Measurements from ENCODE around the gene NLRP9. TPM values are rescaled to one million over a fixed set of nuclear protein-coding genes. Genes with fewer than 3 reads are reported as not detected.

NLRP9 gene
- polyA plus RNA-seq, 2 of the 4 experiments (the other 2 are of a cell fraction) = not detected

- peak overlapping the region; percentile 94 to 96 for H3K27ac ChIP-seq
- no peak for FAIRE-seq
- H3K9me3 ChIP-seq = no peaks in the 10 kb centered on the region
- H3K4me3 ChIP-seq = peak overlapping the region; percentile 93
- CTCF ChIA-PET = interaction anchor here (1.3 kb wide), 1 partner anchor 658 kb away, joined by 3 read pairs; no protein-coding TSS in a partner anchor
- no peak for ATAC-seq
- no peak for DNase-seq (ENCODE audit: low read depth in 1 of 2, low spot score in 1 of 2)
- H3K4me2 ChIP-seq = peak overlapping the region; percentile 97
- 22% methylated on average over 16 of the region's 16 CpGs for WGBS (ENCODE audit: missing lambda C conversion rate)
- H3K4me1 ChIP-seq = peaks cover 46% of the 10 kb centered on the region
- peak; percentile 45 for TF ChIP-seq MAFK (IDR thresholded peaks at IDR 0.05; ENCODE audit: partially characterized antibody)
- TF ChIP-seq, protein P1, sequence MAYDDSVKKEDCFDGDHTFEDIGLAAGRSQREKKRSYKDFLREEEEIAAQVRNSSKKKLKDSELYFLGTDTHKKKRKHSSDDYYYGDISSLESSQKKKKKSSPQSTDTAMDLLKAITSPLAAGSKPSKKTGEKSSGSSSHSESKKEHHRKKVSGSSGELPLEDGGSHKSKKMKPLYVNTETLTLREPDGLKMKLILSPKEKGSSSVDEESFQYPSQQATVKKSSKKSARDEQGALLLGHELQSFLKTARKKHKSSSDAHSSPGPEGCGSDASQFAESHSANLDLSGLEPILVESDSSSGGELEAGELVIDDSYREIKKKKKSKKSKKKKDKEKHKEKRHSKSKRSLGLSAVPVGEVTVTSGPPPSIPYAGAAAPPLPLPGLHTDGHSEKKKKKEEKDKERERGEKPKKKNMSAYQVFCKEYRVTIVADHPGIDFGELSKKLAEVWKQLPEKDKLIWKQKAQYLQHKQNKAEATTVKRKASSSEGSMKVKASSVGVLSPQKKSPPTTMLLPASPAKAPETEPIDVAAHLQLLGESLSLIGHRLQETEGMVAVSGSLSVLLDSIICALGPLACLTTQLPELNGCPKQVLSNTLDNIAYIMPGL (CRISPR knock-in tag; IDR thresholded peaks at IDR 0.05; ENCODE audit: borderline replicate concordance) = no peak
- POLR2A ChIA-PET = no interaction called here
Observed at GRCh38 chr19:55675661-55676354, 62.4 kb downstream of the NLRP9 start.

DNA sequence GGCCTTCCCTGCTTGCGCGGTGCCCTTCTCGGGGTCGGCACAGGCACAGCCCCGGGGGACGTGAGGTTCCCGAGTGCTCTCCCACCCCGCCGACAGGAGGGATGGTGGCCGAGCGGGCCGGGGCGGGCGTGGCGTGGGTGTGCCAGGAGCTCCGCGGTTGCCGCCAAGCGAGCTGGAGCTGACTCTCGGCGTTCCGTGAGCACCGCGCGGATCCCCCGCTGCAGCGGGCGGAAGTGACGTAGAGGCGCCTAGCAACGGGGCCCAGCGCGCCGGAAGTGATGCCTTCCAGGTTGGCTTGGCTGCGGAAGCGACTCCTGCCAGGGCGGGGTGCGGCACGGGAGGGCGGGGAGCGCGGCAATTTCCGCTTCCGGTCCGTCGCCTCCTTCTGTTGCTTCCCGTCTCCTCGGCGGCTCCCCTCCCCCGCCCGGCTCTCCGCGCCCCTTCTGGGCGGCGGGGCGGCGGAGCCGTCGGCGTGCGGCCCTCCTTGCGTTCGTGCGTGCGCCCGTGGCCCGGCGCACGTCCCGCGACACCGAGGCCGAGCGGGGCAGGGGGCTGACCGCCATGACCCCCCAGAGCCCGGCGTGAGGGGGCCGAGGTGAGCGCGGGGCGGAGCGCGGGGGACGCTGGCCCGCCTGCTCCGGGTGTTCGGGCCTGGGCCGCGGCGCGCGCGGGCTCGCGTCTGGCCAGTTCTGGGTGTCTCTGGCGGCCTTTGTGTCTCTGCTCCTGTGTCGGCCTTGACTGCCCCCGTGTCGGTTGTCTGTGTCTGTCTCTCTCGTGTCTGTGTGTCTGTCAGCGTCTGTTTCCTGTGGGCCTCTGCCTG, 63.2 kb downstream of the NLRP9 start, which contains the start of gene EPN1:
Gene EPN1 (plus strand): TSS at position 386 of the 820 bp plus-strand sequence. CDS start 3,402 bp downstream, outside the sequence.
- Histone ChIP-seq H3K4me1 (peaks cover 54% of the 10 kb centered on the region), H3K4me3 (peak within 1 kb of the TSS; percentile 93), H3K4me2 (peak within 1 kb of the TSS; percentile 97), H3K27ac (peak within 1 kb of the TSS; percentile 94 to 96), H3K9me3 (no peaks in the 10 kb centered on the region)
- DNase-seq (ENCODE audit: low read depth in 1 of 2, low spot score in 1 of 2) (peak; percentile 98 to 99), FAIRE-seq (no peak), ATAC-seq (peak; percentile 83 to 85)
- WGBS (ENCODE audit: missing lambda C conversion rate) = 2% methylated on average over 24 of the region's 101 CpGs
- CTCF ChIA-PET = no interaction called here
- POLR2A ChIA-PET = interaction anchor here (0.8 kb wide), 1 partner anchor 20 kb away, joined by 3 read pairs; the partner anchor contains the start of gene U2AF2
- TF ChIP-seq ELK1 (IDR thresholded peaks at IDR 0.05; ENCODE audit: low read depth, low read length) = no peak
- TF ChIP-seq SMC3 (IDR thresholded peaks at IDR 0.05) = no peak
- no peak for TF ChIP-seq CBX2 (IDR thresholded peaks at IDR 0.05; ENCODE audit: borderline replicate concordance, low read depth)
- peak; percentile 29; the same call in 1 of the 2 replicates for TF ChIP-seq GATA3 (IDR thresholded peaks at IDR 0.05; ENCODE audit: borderline replicate concordance)
- TF ChIP-seq JUN (IDR thresholded peaks at IDR 0.05) = peak; percentile 86 to 94; a peak in 4 of 5 replicates
- TF ChIP-seq FOSL2 (IDR thresholded peaks at IDR 0.05) = no peak
- peak; percentile 7; the same call in 1 of the 2 replicates for TF ChIP-seq FOSL2 (CRISPR knock-in tag; IDR thresholded peaks at IDR 0.05)
- TF ChIP-seq, protein P2, sequence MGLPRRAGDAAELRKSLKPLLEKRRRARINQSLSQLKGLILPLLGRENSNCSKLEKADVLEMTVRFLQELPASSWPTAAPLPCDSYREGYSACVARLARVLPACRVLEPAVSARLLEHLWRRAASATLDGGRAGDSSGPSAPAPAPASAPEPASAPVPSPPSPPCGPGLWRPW (IDR thresholded peaks at IDR 0.05) = no peak
- no peak for TF ChIP-seq NR3C1 (IDR thresholded peaks at IDR 0.05)
- TF ChIP-seq E2F6 (IDR thresholded peaks at IDR 0.05; ENCODE audit: borderline replicate concordance, low read depth) = no peak
- TF ChIP-seq ZFP36 (IDR thresholded peaks at IDR 0.05; ENCODE audit: borderline replicate concordance, partially characterized antibody) = no peak
- no peak for TF ChIP-seq RAD21 (conservative IDR thresholded peaks at IDR 0.05 in 1 of 2, IDR thresholded peaks at IDR 0.05 in 1 of 2)
- no peak for TF ChIP-seq NFE2L2 (conservative IDR thresholded peaks at IDR 0.05; ENCODE audit: low read length)
- no peak for TF ChIP-seq ESRRA (IDR thresholded peaks at IDR 0.05; ENCODE audit: borderline replicate concordance, low read length)
- TF ChIP-seq TP53 (CRISPR knock-in tag; IDR thresholded peaks at IDR 0.05) = no peak
- 0 out of 3 replicates have a peak, but pooled peaks have one; percentile 22 for TF ChIP-seq BCL3 (IDR thresholded peaks at IDR 0.05)
- TF ChIP-seq HDAC2 (IDR thresholded peaks at IDR 0.05) = no peak
- peak; percentile 85 for TF ChIP-seq MAX (IDR thresholded peaks at IDR 0.05)
- TF ChIP-seq NPAS2 (CRISPR knock-in tag; IDR thresholded peaks at IDR 0.05; ENCODE audit: borderline replicate concordance) = no peak
- TF ChIP-seq CTCF (IDR thresholded peaks at IDR 0.05) = no peak
- no peak; the same call in none of the 2 replicates for TF ChIP-seq POLR2A (IDR thresholded peaks at IDR 0.05; ENCODE audit: low read length)
- TF ChIP-seq, protein P3, sequence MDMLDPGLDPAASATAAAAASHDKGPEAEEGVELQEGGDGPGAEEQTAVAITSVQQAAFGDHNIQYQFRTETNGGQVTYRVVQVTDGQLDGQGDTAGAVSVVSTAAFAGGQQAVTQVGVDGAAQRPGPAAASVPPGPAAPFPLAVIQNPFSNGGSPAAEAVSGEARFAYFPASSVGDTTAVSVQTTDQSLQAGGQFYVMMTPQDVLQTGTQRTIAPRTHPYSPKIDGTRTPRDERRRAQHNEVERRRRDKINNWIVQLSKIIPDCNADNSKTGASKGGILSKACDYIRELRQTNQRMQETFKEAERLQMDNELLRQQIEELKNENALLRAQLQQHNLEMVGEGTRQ (IDR thresholded peaks at IDR 0.05) = no peak
- no peak for TF ChIP-seq RNF2 (IDR thresholded peaks at IDR 0.05; ENCODE audit: borderline replicate concordance, low read depth)
- TF ChIP-seq EHF (CRISPR knock-in tag; IDR thresholded peaks at IDR 0.05) = no peak
- peak; percentile 28; the same call in 1 of the 2 replicates for TF ChIP-seq KDM5A (IDR thresholded peaks at IDR 0.05)

Data from A549 (cell line).